HL-60 (cell line): Measurements from ENCODE around the gene INSC.

Source experiments
- DNase-seq, 2 experiments: peaks; one replicate each; pipeline ENCODE4 v3.0.0-alpha.2; 2010 to 2020; ENCODE audit warnings: low read depth in 1 of 2, low spot score in 1 of 2
- H3K27ac ChIP-seq: fragments of 250-450 bp; sonication (Bioruptor Pico); replicated peaks from 2 replicates; pipeline ENCODE4 v1.5.1; 2020; ENCODE audit warnings: mild to moderate bottlenecking, moderate library complexity
- H3K27me3 ChIP-seq: fragments of 250-450 bp; sonication (Bioruptor Pico); 2 replicates; pipeline ENCODE4 v1.5.1; 2021; ENCODE audit warnings: mild to moderate bottlenecking, moderate library complexity; ENCODE audit not compliant: insufficient read depth, poor library complexity, severe bottlenecking
- H3K4me3 ChIP-seq: replicated peaks from 2 replicates; pipeline ENCODE4 v1.5.1; 2011; ENCODE audit warnings: mild to moderate bottlenecking, control low read depth, low read length; ENCODE audit not compliant: insufficient read depth
- GABPA ChIP-seq: IDR thresholded peaks from 2 replicates; pipeline ENCODE4 v1.6.1; 2012; ENCODE audit warnings: low read depth
- POLR2AphosphoS5 ChIP-seq: IDR thresholded peaks from 2 replicates; pipeline ENCODE4 v1.6.1; 2012; ENCODE audit warnings: low read depth
- SPI1 ChIP-seq: IDR thresholded peaks from 2 replicates; pipeline ENCODE4 v1.6.1; 2012; ENCODE audit warnings: low read depth, mild to moderate bottlenecking, borderline replicate concordance
- TF ChIP-seq, protein P1 (sequence below): IDR thresholded peaks from one replicate; pipeline ENCODE4 v1.5.1; 2011; ENCODE audit warnings: low read length, control low read depth, inconsistent platforms; ENCODE audit not compliant: insufficient read depth
- TF ChIP-seq, protein P2 (sequence below): IDR thresholded peaks from 2 replicates; pipeline ENCODE4 v1.6.1; 2012; ENCODE audit warnings: low read depth; ENCODE audit not compliant: insufficient replicate concordance

INSC gene

DNA sequence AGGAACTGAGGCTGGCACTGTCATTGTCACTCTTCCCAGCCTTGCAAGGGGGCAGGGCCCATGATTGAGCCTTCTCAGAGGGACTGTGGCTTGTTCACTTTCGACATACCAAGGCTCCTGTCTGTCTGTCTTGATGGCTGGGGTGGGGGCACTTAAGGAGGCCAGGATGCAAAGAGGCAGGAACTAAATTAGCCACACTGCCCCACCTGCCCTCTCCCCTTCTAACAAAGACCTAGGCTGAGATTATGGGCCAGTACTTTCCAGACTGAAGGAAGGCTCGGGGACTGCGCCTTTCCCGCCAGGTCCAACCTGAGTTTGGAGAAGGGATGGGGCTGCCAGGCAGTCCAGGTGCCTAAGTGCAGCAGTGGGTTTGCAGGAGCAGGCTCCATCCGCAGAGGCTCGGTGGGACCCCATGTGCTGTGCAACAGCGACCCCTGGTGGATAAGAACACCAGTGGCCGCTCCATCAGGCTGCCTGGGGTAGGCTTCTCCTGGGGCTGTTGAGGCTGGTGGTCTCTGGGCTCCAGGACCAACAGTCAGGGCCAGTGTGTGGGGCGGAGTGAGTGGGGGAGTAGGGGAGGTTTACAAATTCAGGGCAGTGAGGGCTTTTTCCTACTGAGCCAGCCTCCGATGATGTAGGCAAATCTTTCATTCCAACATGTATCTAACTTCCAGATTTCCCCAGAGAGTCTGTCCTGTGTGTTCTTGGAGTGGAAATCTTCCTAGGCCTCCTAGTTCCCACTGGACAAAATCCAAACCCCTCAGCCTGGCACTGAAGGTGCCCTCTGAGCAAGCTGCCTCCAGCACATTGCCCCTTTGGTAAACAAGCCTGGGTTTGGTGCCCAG lies 93.9 kb downstream of the INSC start:
- no peak overlapping the region for H3K27ac ChIP-seq
- no peaks in the 10 kb centered on the region for H3K27me3 ChIP-seq
- no peak overlapping the region for H3K4me3 ChIP-seq
- DNase-seq = peak; percentile 17 to 58
- TF ChIP-seq, protein P1, sequence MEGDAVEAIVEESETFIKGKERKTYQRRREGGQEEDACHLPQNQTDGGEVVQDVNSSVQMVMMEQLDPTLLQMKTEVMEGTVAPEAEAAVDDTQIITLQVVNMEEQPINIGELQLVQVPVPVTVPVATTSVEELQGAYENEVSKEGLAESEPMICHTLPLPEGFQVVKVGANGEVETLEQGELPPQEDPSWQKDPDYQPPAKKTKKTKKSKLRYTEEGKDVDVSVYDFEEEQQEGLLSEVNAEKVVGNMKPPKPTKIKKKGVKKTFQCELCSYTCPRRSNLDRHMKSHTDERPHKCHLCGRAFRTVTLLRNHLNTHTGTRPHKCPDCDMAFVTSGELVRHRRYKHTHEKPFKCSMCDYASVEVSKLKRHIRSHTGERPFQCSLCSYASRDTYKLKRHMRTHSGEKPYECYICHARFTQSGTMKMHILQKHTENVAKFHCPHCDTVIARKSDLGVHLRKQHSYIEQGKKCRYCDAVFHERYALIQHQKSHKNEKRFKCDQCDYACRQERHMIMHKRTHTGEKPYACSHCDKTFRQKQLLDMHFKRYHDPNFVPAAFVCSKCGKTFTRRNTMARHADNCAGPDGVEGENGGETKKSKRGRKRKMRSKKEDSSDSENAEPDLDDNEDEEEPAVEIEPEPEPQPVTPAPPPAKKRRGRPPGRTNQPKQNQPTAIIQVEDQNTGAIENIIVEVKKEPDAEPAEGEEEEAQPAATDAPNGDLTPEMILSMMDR = peak; percentile 68
- TF ChIP-seq, protein P2, sequence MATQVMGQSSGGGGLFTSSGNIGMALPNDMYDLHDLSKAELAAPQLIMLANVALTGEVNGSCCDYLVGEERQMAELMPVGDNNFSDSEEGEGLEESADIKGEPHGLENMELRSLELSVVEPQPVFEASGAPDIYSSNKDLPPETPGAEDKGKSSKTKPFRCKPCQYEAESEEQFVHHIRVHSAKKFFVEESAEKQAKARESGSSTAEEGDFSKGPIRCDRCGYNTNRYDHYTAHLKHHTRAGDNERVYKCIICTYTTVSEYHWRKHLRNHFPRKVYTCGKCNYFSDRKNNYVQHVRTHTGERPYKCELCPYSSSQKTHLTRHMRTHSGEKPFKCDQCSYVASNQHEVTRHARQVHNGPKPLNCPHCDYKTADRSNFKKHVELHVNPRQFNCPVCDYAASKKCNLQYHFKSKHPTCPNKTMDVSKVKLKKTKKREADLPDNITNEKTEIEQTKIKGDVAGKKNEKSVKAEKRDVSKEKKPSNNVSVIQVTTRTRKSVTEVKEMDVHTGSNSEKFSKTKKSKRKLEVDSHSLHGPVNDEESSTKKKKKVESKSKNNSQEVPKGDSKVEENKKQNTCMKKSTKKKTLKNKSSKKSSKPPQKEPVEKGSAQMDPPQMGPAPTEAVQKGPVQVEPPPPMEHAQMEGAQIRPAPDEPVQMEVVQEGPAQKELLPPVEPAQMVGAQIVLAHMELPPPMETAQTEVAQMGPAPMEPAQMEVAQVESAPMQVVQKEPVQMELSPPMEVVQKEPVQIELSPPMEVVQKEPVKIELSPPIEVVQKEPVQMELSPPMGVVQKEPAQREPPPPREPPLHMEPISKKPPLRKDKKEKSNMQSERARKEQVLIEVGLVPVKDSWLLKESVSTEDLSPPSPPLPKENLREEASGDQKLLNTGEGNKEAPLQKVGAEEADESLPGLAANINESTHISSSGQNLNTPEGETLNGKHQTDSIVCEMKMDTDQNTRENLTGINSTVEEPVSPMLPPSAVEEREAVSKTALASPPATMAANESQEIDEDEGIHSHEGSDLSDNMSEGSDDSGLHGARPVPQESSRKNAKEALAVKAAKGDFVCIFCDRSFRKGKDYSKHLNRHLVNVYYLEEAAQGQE = no peak

DNA sequence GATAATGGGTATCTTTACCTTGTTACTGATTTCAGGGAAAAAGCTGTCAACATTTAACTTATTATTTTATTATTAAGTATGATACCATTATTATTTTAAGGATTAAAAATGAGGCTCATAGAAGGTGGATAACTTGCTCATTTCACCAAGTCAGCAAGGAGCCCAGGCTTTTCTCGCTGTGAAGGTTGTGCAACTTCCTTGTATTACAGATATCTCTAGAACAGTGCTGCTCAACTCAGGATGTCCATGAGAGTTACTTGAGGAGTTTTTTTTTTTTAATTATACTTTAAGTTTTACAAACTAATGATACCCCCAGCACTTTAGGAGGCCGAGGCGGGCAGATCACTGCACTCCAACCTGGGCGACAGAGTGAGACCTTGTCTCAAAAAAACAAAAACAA lies 98.2 kb downstream of the INSC start:
- H3K27me3 ChIP-seq = no peaks in the 10 kb centered on the region
- peak in 1 of 2 experiments; percentile 44 for DNase-seq
- no peak overlapping the region for H3K4me3 ChIP-seq
- TF ChIP-seq, protein P2 = no peak
- TF ChIP-seq POLR2AphosphoS5 = no peak
- TF ChIP-seq, protein P1 = no peak
- TF ChIP-seq SPI1 = no peak
- no peak for TF ChIP-seq GABPA
- H3K27ac ChIP-seq = no peak overlapping the region

DNA sequence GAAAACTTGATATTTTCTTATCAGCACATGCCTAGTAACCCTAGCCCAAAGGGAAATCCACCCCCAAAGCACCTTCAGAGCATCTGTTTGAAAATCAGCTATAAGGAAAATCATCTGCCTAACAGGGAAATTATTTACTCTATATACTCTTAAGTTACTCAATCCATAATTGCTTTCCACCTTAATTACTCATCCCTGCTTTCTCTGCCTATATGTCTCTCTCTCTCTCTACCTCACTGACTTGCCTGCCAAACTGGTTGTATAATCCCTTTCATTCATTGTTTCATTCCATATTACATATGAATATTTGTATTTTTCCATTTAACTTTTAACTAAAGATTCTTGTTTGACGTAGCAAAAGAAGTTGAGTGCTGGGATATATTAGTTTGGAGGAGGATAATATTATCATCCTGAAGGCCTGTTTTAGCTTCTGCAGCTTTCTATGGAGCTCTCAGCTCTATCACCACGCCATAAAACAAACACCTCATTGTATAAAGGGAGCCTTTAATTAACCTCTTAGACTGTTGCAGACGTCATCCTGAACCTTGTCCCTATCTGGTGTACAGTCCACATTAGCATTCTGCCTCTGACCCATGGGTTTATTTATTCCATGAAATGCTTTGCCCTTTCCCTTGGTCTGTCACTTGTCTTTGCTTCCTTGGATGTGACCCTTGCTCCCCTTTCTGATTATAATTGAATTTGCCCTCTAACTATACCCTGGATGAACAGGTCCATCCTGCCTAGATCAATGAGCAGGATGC lies 98.9 kb downstream of the INSC start:
- no peak for DNase-seq
- Histone ChIP-seq H3K27me3 (no peaks in the 10 kb centered on the region), H3K4me3 (no peak overlapping the region), H3K27ac (no peak overlapping the region)
- TF ChIP-seq POLR2AphosphoS5 = no peak
- TF ChIP-seq SPI1 = no peak
- TF ChIP-seq, protein P2 = no peak
- TF ChIP-seq GABPA = no peak
- TF ChIP-seq, protein P1 = no peak
